ENCODE data around the gene DDX5. TPM values are rescaled to one million over a fixed set of nuclear protein-coding genes. Genes with fewer than 3 reads are reported as not detected.

Gene DDX5
- total and polyA plus RNA-seq, 2 of the 4 experiments (the other 2 are of a cell fraction), result 253 to 781 TPM

- Histone ChIP-seq H2BK120ac (ENCODE audit: low read depth, low read length) (no peak overlapping the region), H3K4me3 (ENCODE audit: insufficient read depth, low read depth, low read length) (no peak overlapping the region), H3K14ac (replicated peaks; ENCODE audit: low read depth, low read length) (no peak overlapping the region), H3K4me2 (ENCODE audit: low read depth, low read length) (no peak overlapping the region), H4K91ac (ENCODE audit: insufficient read depth, low read depth, low read length) (no peak overlapping the region), H3K4me1 (ENCODE audit: control insufficient read depth, insufficient read depth, low read length) (no peaks in the 10 kb centered on the region; the same call in 1 of the 2 replicates), H2BK15ac (ENCODE audit: low read depth, low read length) (no peak overlapping the region), H3K23ac (ENCODE audit: low read depth, low read length) (no peak overlapping the region), H3K79me1 (ENCODE audit: low read depth in 1 of 2, low read length in 2 of 2) (0 out of 4 replicates have a peak, but pooled peaks cover 0 to 3% of the 10 kb centered on the region in 2 experiments), H2BK20ac (ENCODE audit: low read depth, low read length) (no peak overlapping the region), H2AK5ac (ENCODE audit: low read depth, low read length) (no peak overlapping the region), H3K56ac (ENCODE audit: extremely low read depth, insufficient read depth, low read length) (no peak overlapping the region), H3K36me3 (ENCODE audit: control insufficient read depth, insufficient read depth, low read length) (peaks cover 10% of the 10 kb centered on the region; the same call in 1 of the 2 replicates), H4K5ac (ENCODE audit: low read depth, low read length) (no peak overlapping the region), H2BK5ac (ENCODE audit: low read depth, low read length, poor library complexity, severe bottlenecking) (no peak overlapping the region), H3K27ac (ENCODE audit: insufficient read depth, low read length) (no peak overlapping the region), H3K9me1 (ENCODE audit: insufficient read depth, low read length) (no peaks in the 10 kb centered on the region), H4K20me1 (ENCODE audit: insufficient read depth, low read length) (no peaks in the 10 kb centered on the region), H2AK9ac (replicated peaks; ENCODE audit: low read depth, low read length, poor library complexity) (no peak overlapping the region), H3K9me3 (ENCODE audit: control insufficient read depth, insufficient read depth, low read length) (no peaks in the 10 kb centered on the region), H3K18ac (ENCODE audit: low read depth, low read length) (no peak overlapping the region), H3K9ac (ENCODE audit: low read depth, low read length) (no peak overlapping the region), H3K4ac (ENCODE audit: low read depth, low read length) (no peak overlapping the region), H3K27me3 (ENCODE audit: control insufficient read depth, insufficient read depth, low read length) (no peaks in the 10 kb centered on the region), H2AFZ (replicated peaks; ENCODE audit: low read length, poor library complexity) (no peak overlapping the region), H4K8ac (ENCODE audit: low read depth in 2 of 2, low read length in 2 of 2) (no peak overlapping the region)
- 100% methylated on average over 1 of the region's 1 CpG; no CpG with 5 or more reads in 1 of the 2 experiments for WGBS, 2 experiments (ENCODE audit: extremely low coverage in 2 of 2, insufficient read length in 1 of 2)
- ChIA-PET POLR2A (ENCODE audit: unreplicated experiment) (no interaction called here), CTCF (interaction anchor here (1.4 to 1.9 kb wide), 2 partner anchors 10 to 61 kb away, joined by 3 to 4 read pairs; no protein-coding TSS in a partner anchor)
- DNase-seq (no peak), ATAC-seq (ENCODE audit: low read depth) (no peak)
- dilution Hi-C loops (cut with HindIII; ENCODE audit: low sequenced_read_pairs, unreplicated experiment), result no loop called here
- intact Hi-C loops (cut with micrococcal nuclease), result no loop called here
- in situ Hi-C loops (cut with MboI; ENCODE audit: low sequenced_read_pairs), result no loop called here
- TF ChIP-seq POLR2A (IDR thresholded peaks at IDR 0.05; ENCODE audit: low read depth, low read length) (no peak), MXI1 (IDR thresholded peaks at IDR 0.05; ENCODE audit: borderline replicate concordance, low read depth, low read length) (no peak), CEBPB (IDR thresholded peaks at IDR 0.05; ENCODE audit: low read depth, low read length) (no peak), CTCF (conservative IDR thresholded peaks at IDR 0.05; ENCODE audit: low read depth, low read length) (no peak), CHD1 (IDR thresholded peaks at IDR 0.05; ENCODE audit: low read depth, low read length) (no peak), RAD21 (IDR thresholded peaks at IDR 0.05; ENCODE audit: low read length) (no peak)
- BruUV-seq (replicated peaks), result no TSS peak
Observed at GRCh38 chr17:64480951-64481350, 25.1 kb downstream of the DDX5 start.

Measured in IMR-90 (cell line).